ENCODE measurements around the gene MYL5. TPM values are rescaled to one million over a fixed set of nuclear protein-coding genes. Genes with fewer than 3 reads are reported as not detected.

Gene MYL5
- total and polyA plus RNA-seq, 2 of the 13 experiments (the other 11 are each of a cell fraction or from before 2014, with no cell fraction given) = 6.5 to 16.0 TPM

- in situ Hi-C loops (cut with HindIII; ENCODE audit: extremely low pct_ligation_motif_present, low pct_unique_long_range_greater_than_20kb) (no loop called here), intact Hi-C loops (cut with micrococcal nuclease; ENCODE audit: unreplicated experiment) (no loop called here)
- no peak overlapping the region for H2AFZ ChIP-seq (ENCODE audit: low read length)
- ATAC-seq (no peak), DNase-seq (ENCODE audit: low spot score) (no peak), FAIRE-seq (no peak)
- H3K4me3 ChIP-seq (replicated peaks in 1 of 3; ENCODE audit: insufficient read depth in 1 of 3, low read depth in 2 of 3, low read length in 3 of 3) = no peak overlapping the region
- no peak overlapping the region for H3K4me2 ChIP-seq (ENCODE audit: low read depth, low read length)
- no peak overlapping the region for H3K9ac ChIP-seq (ENCODE audit: insufficient read depth, low read depth, low read length)
- no peaks in the 10 kb centered on the region for H3K36me3 ChIP-seq (replicated peaks in 1 of 2; ENCODE audit: control insufficient read depth in 1 of 2, insufficient read depth in 2 of 2, low read length in 2 of 2)
- CTCF ChIA-PET (ENCODE audit: low intra/inter-chr PET ratio, low total read pairs) = no interaction called here
- no peak overlapping the region for H3K27ac ChIP-seq (ENCODE audit: extremely low read length, insufficient read depth, low read length)
- no peak for TF ChIP-seq ZNF75D (CRISPR knock-in tag; IDR thresholded peaks at IDR 0.05; ENCODE audit: borderline replicate concordance)
- no peak for TF ChIP-seq MXI1 (IDR thresholded peaks at IDR 0.05; ENCODE audit: borderline replicate concordance, low read depth, low read length)
- no peak for TF ChIP-seq SCMH1 (CRISPR knock-in tag; IDR thresholded peaks at IDR 0.05; ENCODE audit: borderline replicate concordance)
- no peak for TF ChIP-seq SOX5 (CRISPR knock-in tag; IDR thresholded peaks at IDR 0.05; ENCODE audit: borderline replicate concordance)
- no peak for TF ChIP-seq ZNF264 (CRISPR knock-in tag; IDR thresholded peaks at IDR 0.05)
- TF ChIP-seq TEAD3 (CRISPR knock-in tag; optimal IDR thresholded peaks at IDR 0.05; ENCODE audit: borderline replicate concordance) = no peak
- no peak for TF ChIP-seq KLF16 (CRISPR knock-in tag; IDR thresholded peaks at IDR 0.05)
- TF ChIP-seq NCOA2 (CRISPR knock-in tag; IDR thresholded peaks at IDR 0.05) = no peak
- no peak for TF ChIP-seq ZFP91 (CRISPR knock-in tag; IDR thresholded peaks at IDR 0.05; ENCODE audit: borderline replicate concordance)
- TF ChIP-seq, protein P1, sequence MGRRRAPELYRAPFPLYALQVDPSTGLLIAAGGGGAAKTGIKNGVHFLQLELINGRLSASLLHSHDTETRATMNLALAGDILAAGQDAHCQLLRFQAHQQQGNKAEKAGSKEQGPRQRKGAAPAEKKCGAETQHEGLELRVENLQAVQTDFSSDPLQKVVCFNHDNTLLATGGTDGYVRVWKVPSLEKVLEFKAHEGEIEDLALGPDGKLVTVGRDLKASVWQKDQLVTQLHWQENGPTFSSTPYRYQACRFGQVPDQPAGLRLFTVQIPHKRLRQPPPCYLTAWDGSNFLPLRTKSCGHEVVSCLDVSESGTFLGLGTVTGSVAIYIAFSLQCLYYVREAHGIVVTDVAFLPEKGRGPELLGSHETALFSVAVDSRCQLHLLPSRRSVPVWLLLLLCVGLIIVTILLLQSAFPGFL (CRISPR knock-in tag; IDR thresholded peaks at IDR 0.05) = no peak
- no peak for TF ChIP-seq ZNF772 (CRISPR knock-in tag; IDR thresholded peaks at IDR 0.05)
- no peak for TF ChIP-seq ZNF335 (CRISPR knock-in tag; IDR thresholded peaks at IDR 0.05)
- no peak for TF ChIP-seq ZNF563 (CRISPR knock-in tag; IDR thresholded peaks at IDR 0.05)
- TF ChIP-seq, protein P2, sequence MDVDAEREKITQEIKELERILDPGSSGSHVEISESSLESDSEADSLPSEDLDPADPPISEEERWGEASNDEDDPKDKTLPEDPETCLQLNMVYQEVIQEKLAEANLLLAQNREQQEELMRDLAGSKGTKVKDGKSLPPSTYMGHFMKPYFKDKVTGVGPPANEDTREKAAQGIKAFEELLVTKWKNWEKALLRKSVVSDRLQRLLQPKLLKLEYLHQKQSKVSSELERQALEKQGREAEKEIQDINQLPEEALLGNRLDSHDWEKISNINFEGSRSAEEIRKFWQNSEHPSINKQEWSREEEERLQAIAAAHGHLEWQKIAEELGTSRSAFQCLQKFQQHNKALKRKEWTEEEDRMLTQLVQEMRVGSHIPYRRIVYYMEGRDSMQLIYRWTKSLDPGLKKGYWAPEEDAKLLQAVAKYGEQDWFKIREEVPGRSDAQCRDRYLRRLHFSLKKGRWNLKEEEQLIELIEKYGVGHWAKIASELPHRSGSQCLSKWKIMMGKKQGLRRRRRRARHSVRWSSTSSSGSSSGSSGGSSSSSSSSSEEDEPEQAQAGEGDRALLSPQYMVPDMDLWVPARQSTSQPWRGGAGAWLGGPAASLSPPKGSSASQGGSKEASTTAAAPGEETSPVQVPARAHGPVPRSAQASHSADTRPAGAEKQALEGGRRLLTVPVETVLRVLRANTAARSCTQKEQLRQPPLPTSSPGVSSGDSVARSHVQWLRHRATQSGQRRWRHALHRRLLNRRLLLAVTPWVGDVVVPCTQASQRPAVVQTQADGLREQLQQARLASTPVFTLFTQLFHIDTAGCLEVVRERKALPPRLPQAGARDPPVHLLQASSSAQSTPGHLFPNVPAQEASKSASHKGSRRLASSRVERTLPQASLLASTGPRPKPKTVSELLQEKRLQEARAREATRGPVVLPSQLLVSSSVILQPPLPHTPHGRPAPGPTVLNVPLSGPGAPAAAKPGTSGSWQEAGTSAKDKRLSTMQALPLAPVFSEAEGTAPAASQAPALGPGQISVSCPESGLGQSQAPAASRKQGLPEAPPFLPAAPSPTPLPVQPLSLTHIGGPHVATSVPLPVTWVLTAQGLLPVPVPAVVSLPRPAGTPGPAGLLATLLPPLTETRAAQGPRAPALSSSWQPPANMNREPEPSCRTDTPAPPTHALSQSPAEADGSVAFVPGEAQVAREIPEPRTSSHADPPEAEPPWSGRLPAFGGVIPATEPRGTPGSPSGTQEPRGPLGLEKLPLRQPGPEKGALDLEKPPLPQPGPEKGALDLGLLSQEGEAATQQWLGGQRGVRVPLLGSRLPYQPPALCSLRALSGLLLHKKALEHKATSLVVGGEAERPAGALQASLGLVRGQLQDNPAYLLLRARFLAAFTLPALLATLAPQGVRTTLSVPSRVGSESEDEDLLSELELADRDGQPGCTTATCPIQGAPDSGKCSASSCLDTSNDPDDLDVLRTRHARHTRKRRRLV (CRISPR knock-in tag; IDR thresholded peaks at IDR 0.05) = no peak
- no peak for TF ChIP-seq ZNF282 (IDR thresholded peaks at IDR 0.05; ENCODE audit: partially characterized antibody)
- no peak for TF ChIP-seq TFDP2 (CRISPR knock-in tag; IDR thresholded peaks at IDR 0.05)
- no peak for TF ChIP-seq SATB2 (CRISPR knock-in tag; IDR thresholded peaks at IDR 0.05)
- H3K4me1 ChIP-seq (ENCODE audit: insufficient read depth, low read length) = peaks cover 62% of the 10 kb centered on the region
- H4K20me1 ChIP-seq (ENCODE audit: insufficient read depth, low read length) = no peaks in the 10 kb centered on the region
- H3K27me3 ChIP-seq (ENCODE audit: control insufficient read depth in 1 of 2, insufficient read depth in 2 of 2, low read length in 2 of 2) = peaks cover 14 to 60% of the 10 kb centered on the region in 2 experiments
- H3K79me2 ChIP-seq (ENCODE audit: insufficient read depth, low read length) = no peaks in the 10 kb centered on the region
- BruUV-seq (replicated peaks) = no TSS peak
- POLR2A ChIA-PET = no interaction called here
- no peaks in the 10 kb centered on the region for H3K9me3 ChIP-seq (ENCODE audit: low read length)
- 33% methylated on average over 9 of the region's 29 CpGs for WGBS (ENCODE audit: low lambda C conversion rate)
Observed at GRCh38 chr4:653831-654502, 20.4 kb upstream of the MYL5 start.
